ENCODE results near the gene B4GALNT2.

Gene B4GALNT2

GRCh38 chr17:49210158-49211029 lies 77.8 kb downstream of the B4GALNT2 start, which contains the start of the genes ABI3 and GNGT2:
Gene ABI3, plus strand, starts transcription at chr17:49210707. Its CDS starts 18 bp downstream, at chr17:49210725.
Gene GNGT2, minus strand, starts transcription at chr17:49210574. Its CDS starts 3,152 bp downstream, at chr17:49207422.
- DNase-seq (ENCODE audit: low spot score), result no peak

DNA sequence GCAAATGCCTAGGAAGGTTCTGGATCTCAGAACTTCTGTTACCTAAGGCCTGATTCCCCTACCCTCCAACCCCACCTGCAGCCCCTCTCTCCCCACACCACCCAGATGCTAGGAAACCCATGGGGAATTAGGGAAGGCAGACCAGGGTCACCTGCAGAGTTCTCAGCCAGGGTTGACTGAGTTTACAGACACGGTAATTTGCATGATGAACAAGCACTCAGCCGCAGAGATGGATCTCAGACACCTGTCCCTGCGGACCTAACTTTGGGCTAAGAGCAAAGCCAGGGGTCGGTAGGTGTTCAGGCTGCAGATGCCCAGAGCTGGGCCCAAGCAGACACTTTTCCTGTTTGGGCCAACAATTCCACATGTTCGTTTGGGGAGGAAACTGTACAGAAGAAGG lies 80.8 kb downstream of the B4GALNT2 start:
- DNase-seq (ENCODE audit: low spot score), result no peak

DNA sequence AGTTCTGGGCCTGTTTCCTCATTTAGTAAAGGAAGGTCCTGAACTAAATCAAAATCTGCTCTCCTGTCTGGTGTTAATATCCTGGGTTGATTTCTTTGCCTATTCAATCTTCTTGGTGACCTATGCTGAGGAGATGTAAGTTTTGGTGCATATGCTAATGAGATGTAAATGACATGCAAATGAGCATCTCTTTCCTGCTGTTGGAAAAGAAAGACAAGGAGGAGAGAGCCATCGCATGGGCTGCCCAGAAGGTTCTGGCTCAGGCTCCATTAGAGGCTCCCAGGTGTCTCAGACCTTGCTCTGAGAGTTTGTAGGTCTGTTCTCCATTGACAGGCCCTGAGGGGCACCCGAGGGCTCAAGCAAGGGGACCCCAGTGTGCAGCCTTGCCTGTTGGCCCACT lies 81.3 kb downstream of the B4GALNT2 start:
- no peak for DNase-seq (ENCODE audit: low spot score)

- DNase-seq (ENCODE audit: low spot score), result no peak
Observed at GRCh38 chr17:49214676-49215360, 82.2 kb downstream of the B4GALNT2 start.

GRCh38 chr17:49216482-49216881 lies 83.9 kb downstream of the B4GALNT2 start:
- DNase-seq (ENCODE audit: low spot score), result no peak

- no peak for DNase-seq (ENCODE audit: low spot score)
Observed at GRCh38 chr17:49216953-49217650, 84.5 kb downstream of the B4GALNT2 start.

DNA sequence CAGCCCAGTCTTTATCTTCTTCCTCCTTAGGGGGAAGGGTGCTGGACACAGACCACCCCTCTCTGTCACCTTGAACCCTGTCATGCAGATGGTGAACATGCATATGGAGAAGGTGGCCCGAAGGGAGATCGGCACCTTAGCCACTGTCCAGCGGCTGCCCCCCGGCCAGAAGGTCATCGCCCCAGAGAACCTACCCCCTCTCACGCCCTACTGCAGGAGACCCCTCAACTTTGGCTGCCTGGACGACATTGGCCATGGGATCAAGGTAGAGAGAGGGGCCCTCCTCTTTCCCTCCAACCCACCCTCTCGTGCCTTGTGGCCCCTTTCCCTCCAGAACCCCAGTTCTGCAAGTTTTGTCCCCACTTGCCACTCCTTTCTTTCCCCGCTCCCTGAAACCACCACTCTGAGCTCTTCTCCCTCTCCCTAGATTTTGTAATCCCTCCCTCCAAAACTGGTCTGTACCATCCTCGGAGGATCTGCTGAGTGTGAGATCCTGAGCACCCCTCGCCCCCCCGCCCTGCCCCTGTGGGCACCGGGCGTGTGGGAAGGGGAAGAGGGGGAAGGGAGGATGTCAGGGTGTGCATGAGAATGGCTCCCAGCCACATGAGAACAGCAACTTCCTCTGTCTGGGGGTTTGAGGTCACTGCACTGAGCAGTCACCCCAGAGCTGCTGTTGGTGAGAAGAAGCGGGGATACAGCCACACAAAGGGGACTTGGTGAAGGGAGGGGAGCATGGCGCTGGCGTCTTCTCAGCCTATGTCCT lies 85.3 kb downstream of the B4GALNT2 start:
- no peak for DNase-seq (ENCODE audit: low spot score)

GRCh38 chr17:49218941-49219913 lies 86.7 kb downstream of the B4GALNT2 start:
- no peak for DNase-seq (ENCODE audit: low spot score)

DNA sequence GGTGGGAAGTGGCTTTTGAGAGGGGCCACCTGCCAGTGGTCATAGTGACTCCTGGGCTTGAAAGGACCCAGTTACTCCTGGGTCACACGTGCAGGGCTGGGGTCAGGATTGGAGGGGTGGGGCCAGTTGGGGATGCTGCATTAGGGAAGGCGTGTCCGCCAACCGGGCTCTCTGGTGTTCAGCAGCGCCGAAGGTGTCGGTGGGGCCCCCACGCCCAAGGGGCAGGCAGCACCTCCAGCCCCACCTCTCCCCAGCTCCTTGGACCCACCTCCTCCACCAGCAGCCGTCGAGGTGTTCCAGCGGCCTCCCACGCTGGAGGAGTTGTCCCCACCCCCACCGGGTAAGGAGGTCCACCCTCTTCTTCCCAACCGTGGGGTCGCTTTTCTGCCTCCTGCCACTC lies 87.4 kb downstream of the B4GALNT2 start:
- DNase-seq (ENCODE audit: low spot score), result no peak

GRCh38 chr17:49223168-49223516 lies 90.6 kb downstream of the B4GALNT2 start:
- DNase-seq (ENCODE audit: low spot score), result no peak

GRCh38 chr17:49223517-49224197 lies 91.1 kb downstream of the B4GALNT2 start:
- DNase-seq (ENCODE audit: low spot score), result peak; percentile 29

- DNase-seq (ENCODE audit: low spot score), result no peak
Observed at GRCh38 chr17:49224198-49224996, 91.8 kb downstream of the B4GALNT2 start.

DNA sequence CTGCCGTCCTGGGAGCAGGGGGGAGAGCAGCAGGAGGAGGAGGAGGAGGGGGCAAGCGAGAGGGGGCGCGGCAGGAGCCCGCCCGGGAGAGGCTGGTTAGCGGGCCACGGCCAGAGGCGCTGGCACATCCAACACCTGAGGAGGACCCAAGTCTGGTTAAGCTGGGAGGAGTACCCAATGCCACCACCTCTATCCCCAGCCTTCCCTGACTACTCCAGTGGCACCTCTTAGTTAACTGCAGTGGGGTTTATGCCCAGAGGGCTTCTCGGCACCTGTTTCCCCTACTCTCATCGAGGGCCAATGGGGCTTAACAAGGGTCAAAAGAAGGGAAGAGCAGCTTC lies 92.4 kb downstream of the B4GALNT2 start:
- DNase-seq (ENCODE audit: low spot score), result no peak

- no peak for DNase-seq (ENCODE audit: low spot score)
Observed at GRCh38 chr17:49225554-49226236, 93.1 kb downstream of the B4GALNT2 start.
